GM19397 (cell line): ENCODE results near the gene ACSF2.
"Not testable (repeated sequence)": the region's sequence is repeated elsewhere in the genome, so short reads cannot be mapped to it uniquely, and the experiment has no call there.

Experiments
- ATAC-seq: cut with Tn5 transposase; IDR thresholded peaks from one replicate; pipeline ENCODE4 v1.9.1; 2021; ENCODE audit warnings: mild to moderate bottlenecking, moderate library complexity; ENCODE audit not compliant: unreplicated experiment

The ACSF2 gene

GRCh38 chr17:50407921-50408320, 18.1 kb upstream of the ACSF2 start:
- ATAC-seq = no peak

GRCh38 chr17:50412188-50412732, 13.8 kb upstream of the ACSF2 start:
- ATAC-seq = no peak

- ATAC-seq = no peak
These were observed 11.2 kb upstream of the ACSF2 start for GRCh38 chr17:50414808-50415207.

GRCh38 chr17:50419577-50419976, 6.4 kb upstream of the ACSF2 start:
- ATAC-seq = not testable (repeated sequence)

GRCh38 chr17:50420419-50421112, 5.5 kb upstream of the ACSF2 start:
- no peak for ATAC-seq

GRCh38 chr17:50421308-50422051, 4.5 kb upstream of the ACSF2 start:
- no peak for ATAC-seq

- ATAC-seq = no peak
These were observed 3.3 kb upstream of the ACSF2 start for GRCh38 chr17:50422738-50423137.

GRCh38 chr17:50423553-50424159, 2.4 kb upstream of the ACSF2 start:
- no peak for ATAC-seq

GRCh38 chr17:50424246-50424995, 1.6 kb upstream of the ACSF2 start:
- no peak for ATAC-seq

- ATAC-seq = no peak
These were observed 879 bp upstream of the ACSF2 start for GRCh38 chr17:50424996-50425681.

GRCh38 chr17:50426472-50426782, 409 bp downstream of the ACSF2 start:
- ATAC-seq = no peak

GRCh38 chr17:50426814-50427787, 1.1 kb downstream of the ACSF2 start:
- ATAC-seq = no peak

- ATAC-seq = not testable (repeated sequence)
These were observed 2.1 kb downstream of the ACSF2 start for GRCh38 chr17:50428126-50428525.

GRCh38 chr17:50428831-50429424, 2.9 kb downstream of the ACSF2 start:
- ATAC-seq = no peak

- no peak for ATAC-seq
These were observed 3.8 kb downstream of the ACSF2 start for GRCh38 chr17:50429793-50430192.

- no peak for ATAC-seq
These were observed 5.0 kb downstream of the ACSF2 start for GRCh38 chr17:50430821-50431618.

GRCh38 chr17:50432125-50432762, 6.2 kb downstream of the ACSF2 start:
- no peak for ATAC-seq

GRCh38 chr17:50437409-50437808, 11.4 kb downstream of the ACSF2 start:
- ATAC-seq = no peak
